GM12873 (cell line): ENCODE measurements around the gene KRTAP5-2.

ENCODE experiments used
- CTCF ChIP-seq: IDR thresholded peaks from 2 replicates; pipeline ENCODE4 v1.5.1; 2012; ENCODE audit warnings: low read depth, mild to moderate bottlenecking, moderate library complexity, low read length, control low read depth; ENCODE audit not compliant: insufficient read depth; ENCODE audit errors: missing control alignments

Gene KRTAP5-2

GRCh38 chr11:1564535-1565172, 33.4 kb downstream of the KRTAP5-2 start:
- TF ChIP-seq CTCF: no peak

GRCh38 chr11:1563697-1564534, 34.2 kb downstream of the KRTAP5-2 start:
- no peak for TF ChIP-seq CTCF

- TF ChIP-seq CTCF: no peak
Observed at GRCh38 chr11:1563149-1563638, 34.9 kb downstream of the KRTAP5-2 start.

GRCh38 chr11:1562469-1563148, 35.5 kb downstream of the KRTAP5-2 start:
- TF ChIP-seq CTCF: no peak

- TF ChIP-seq CTCF: no peak
Observed at GRCh38 chr11:1561955-1562354, 36.1 kb downstream of the KRTAP5-2 start.

- no peak for TF ChIP-seq CTCF
Observed at GRCh38 chr11:1561266-1561665, 36.8 kb downstream of the KRTAP5-2 start.
